H1 (cell line): ENCODE results near the gene WDFY3. TPM values are rescaled to one million over a fixed set of nuclear protein-coding genes. Genes with fewer than 3 reads are reported as not detected.

Source experiments
- CTCF ChIA-PET: fragments of 300-600 bp; sonication (Branson Sonifier 250); formaldehyde crosslinking; loops from one replicate; lab custom pipeline; 2021; ENCODE audit not compliant: partially characterized antibody; lab: Charles Lee
- POLR2A ChIA-PET: fragments of 300-600 bp; sonication (Branson Sonifier 250); formaldehyde crosslinking; loops from one replicate; lab custom pipeline; 2021; ENCODE audit warnings: inconsistent platforms; ENCODE audit not compliant: partially characterized antibody; lab: Charles Lee
- DNase-seq, 2 experiments: peaks; one replicate each; pipeline versions ENCODE4 v3.0.0 to v3.0.0-alpha.2; 2010 to 2022; ENCODE audit warnings: low spot score in 2 of 2, low read depth in 1 of 2, mixed read lengths in 1 of 2
- FAIRE-seq: peaks from 2 replicates; lab custom pipeline; 2011; peaks lifted over from hg19 to GRCh38; lab: Jason Lieb, UNC
- H2AFZ ChIP-seq: 2 replicates; pipeline ENCODE4 v1.8.1; 2012; ENCODE audit warnings: low read length, inconsistent platforms
- H2AK5ac ChIP-seq: 2 replicates; pipeline ENCODE4 v1.6.1; 2013; ENCODE audit warnings: low read depth, low read length
- H2BK120ac ChIP-seq: replicated peaks from 2 replicates; pipeline ENCODE3; 2013; ENCODE audit warnings: low read depth, low read length, inconsistent platforms
- H2BK12ac ChIP-seq: 2 replicates; pipeline ENCODE4 v1.6.1; 2013; ENCODE audit warnings: low read depth, low read length
- H2BK15ac ChIP-seq: 2 replicates; pipeline ENCODE4 v1.6.1; 2013; ENCODE audit warnings: low read length
- H2BK20ac ChIP-seq: 2 replicates; pipeline ENCODE4 v1.6.1; 2013; ENCODE audit warnings: low read length
- H2BK5ac ChIP-seq: 2 replicates; pipeline ENCODE4 v1.6.1; 2013; ENCODE audit warnings: low read depth, low read length
- H3K14ac ChIP-seq: 2 replicates; pipeline ENCODE4 v1.6.1; 2013; ENCODE audit warnings: inconsistent platforms; ENCODE audit not compliant: insufficient read length
- H3K18ac ChIP-seq: 2 replicates; pipeline ENCODE4 v1.6.1; 2013; ENCODE audit warnings: low read length; ENCODE audit errors: extremely low read depth
- H3K23ac ChIP-seq: 2 replicates; pipeline ENCODE4 v1.6.1; 2013; ENCODE audit warnings: inconsistent platforms; ENCODE audit not compliant: insufficient read length
- H3K23me2 ChIP-seq: 2 replicates; pipeline ENCODE4 v1.6.1; 2013; ENCODE audit warnings: low read depth, low read length
- H3K27ac ChIP-seq: 2 replicates; pipeline ENCODE4 v1.6.1; 2011; ENCODE audit warnings: low read depth, low read length, inconsistent platforms
- H3K27me3 ChIP-seq, 4 experiments: replicated peaks in 1 of 4; 1 replicate in 1 of 4; 2 replicates in 3 of 4; pipeline versions ENCODE4 v1.6.1 to v1.8.1; 2011 to 2013; ENCODE audit warnings: low read length in 3 of 4, mild to moderate bottlenecking in 3 of 4, inconsistent platforms in 2 of 4, mixed read lengths in 2 of 4, moderate library complexity in 1 of 4; ENCODE audit not compliant: control insufficient read depth in 3 of 4, insufficient read depth in 3 of 4; ENCODE audit errors: extremely low read depth in 1 of 4
- H3K36me3 ChIP-seq, 4 experiments: 2 replicates each; pipeline versions ENCODE4 v1.6.1 to v1.8.1; 2011 to 2013; ENCODE audit warnings: mild to moderate bottlenecking in 4 of 4, low read length in 3 of 4, moderate library complexity in 2 of 4, control low read depth in 1 of 4, inconsistent platforms in 1 of 4; ENCODE audit not compliant: insufficient read depth in 4 of 4, control insufficient read depth in 2 of 4
- H3K4ac ChIP-seq: replicated peaks from 2 replicates; pipeline ENCODE3; 2013; ENCODE audit warnings: low read length, low read depth, mixed read lengths, inconsistent platforms; ENCODE audit not compliant: insufficient read length
- H3K4me1 ChIP-seq, 4 experiments: replicated peaks in 1 of 4; 1 replicate in 1 of 4; 2 replicates in 3 of 4; pipeline versions ENCODE4 v1.6.1 to v1.8.1; 2011 to 2013; ENCODE audit warnings: low read length in 3 of 4, inconsistent platforms in 2 of 4, mixed read lengths in 1 of 4; ENCODE audit not compliant: insufficient read depth in 4 of 4, control insufficient read depth in 3 of 4
- H3K4me2 ChIP-seq, 2 experiments: 2 replicates each; pipeline versions ENCODE4 v1.6.1 to v1.8.1; 2011 to 2013; ENCODE audit warnings: low read depth in 2 of 2, low read length in 2 of 2, control low read depth in 1 of 2, inconsistent platforms in 1 of 2, mild to moderate bottlenecking in 1 of 2; ENCODE audit not compliant: insufficient read depth in 1 of 2
- H3K4me3 ChIP-seq, 4 experiments: fragments of 200-600, 300-600 bp in 1 of 4; sonication (generic), shearing (Covaris generic), sonication (Bioruptor Twin) in 1 of 4; 2 replicates each; pipeline versions ENCODE4 v1.5.1 to v1.8.1; 2011 to 2016; ENCODE audit warnings: low read length in 4 of 4, low read depth in 3 of 4, control low read depth in 2 of 4, inconsistent platforms in 2 of 4, mild to moderate bottlenecking in 2 of 4, mixed read lengths in 1 of 4, moderate library complexity in 1 of 4; ENCODE audit not compliant: insufficient read depth in 2 of 4; ENCODE audit errors: extremely low read depth in 1 of 4
- H3K56ac ChIP-seq: replicated peaks from 2 replicates; pipeline ENCODE3; 2013; ENCODE audit warnings: low read depth, mild to moderate bottlenecking, mixed read lengths, low read length, inconsistent platforms; ENCODE audit not compliant: insufficient read length
- H3K79me1 ChIP-seq: 2 replicates; pipeline ENCODE4 v1.6.1; 2013; ENCODE audit warnings: low read depth, low read length, control low read depth
- H3K79me2 ChIP-seq, 2 experiments: 2 replicates each; pipeline versions ENCODE4 v1.6.1 to v1.8.1; 2012 to 2013; ENCODE audit warnings: low read length in 2 of 2, mild to moderate bottlenecking in 2 of 2, inconsistent platforms in 1 of 2; ENCODE audit not compliant: insufficient read depth in 2 of 2, control insufficient read depth in 1 of 2
- H3K9ac ChIP-seq, 4 experiments: replicated peaks in 1 of 4; 1 replicate in 1 of 4; 2 replicates in 3 of 4; pipeline versions ENCODE4 v1.6.1 to v1.8.1; 2011 to 2013; ENCODE audit warnings: low read depth in 3 of 4, low read length in 3 of 4, control low read depth in 2 of 4, mild to moderate bottlenecking in 2 of 4, moderate library complexity in 2 of 4, inconsistent platforms in 1 of 4; ENCODE audit errors: extremely low read depth in 1 of 4
- H3K9me3 ChIP-seq, 2 experiments: 2 replicates each; pipeline versions ENCODE4 v1.6.1 to v1.8.1; 2012 to 2013; ENCODE audit warnings: mild to moderate bottlenecking in 2 of 2, moderate library complexity in 2 of 2, control low read depth in 1 of 2, inconsistent platforms in 1 of 2, low read depth in 1 of 2, low read length in 1 of 2, mixed read lengths in 1 of 2; ENCODE audit not compliant: insufficient read depth in 2 of 2
- H4K20me1 ChIP-seq, 2 experiments: replicated peaks in 1 of 2; 2 replicates each; pipeline versions ENCODE3 to v1.8.1; 2011 to 2013; ENCODE audit warnings: inconsistent platforms in 2 of 2, low read length in 2 of 2, mild to moderate bottlenecking in 1 of 2; ENCODE audit not compliant: insufficient read depth in 2 of 2, control insufficient read depth in 1 of 2
- H4K5ac ChIP-seq: 2 replicates; pipeline ENCODE4 v1.6.1; 2013; ENCODE audit warnings: low read length, low read depth, mixed read lengths, inconsistent platforms; ENCODE audit not compliant: insufficient read length
- H4K8ac ChIP-seq: 2 replicates; pipeline ENCODE4 v1.8.0; 2013; ENCODE audit warnings: mild to moderate bottlenecking, moderate library complexity, low read length, inconsistent platforms; ENCODE audit not compliant: insufficient read depth; ENCODE audit errors: extremely low read depth
- H4K91ac ChIP-seq: replicated peaks from 2 replicates; pipeline ENCODE3; 2013; ENCODE audit warnings: low read length, mixed read lengths, inconsistent platforms; ENCODE audit not compliant: insufficient read length
- BCL11A ChIP-seq, 2 experiments: IDR thresholded peaks; one replicate each; pipeline ENCODE4 v1.6.1; 2011; ENCODE audit warnings: low read depth in 2 of 2, low read length in 2 of 2, mild to moderate bottlenecking in 2 of 2
- FOSL1 ChIP-seq: IDR thresholded peaks from 2 replicates; pipeline ENCODE4 v1.6.1; 2011; ENCODE audit warnings: mild to moderate bottlenecking, low read depth, low read length, moderate library complexity; ENCODE audit not compliant: insufficient read depth
- MAFK ChIP-seq: IDR thresholded peaks from 2 replicates; pipeline ENCODE4 v1.6.1; 2012; ENCODE audit warnings: low read depth, mild to moderate bottlenecking, improper control_type of control experiment, low read length
- MAX ChIP-seq: IDR thresholded peaks from 2 replicates; pipeline ENCODE4 v1.6.1; 2012; ENCODE audit warnings: inconsistent platforms
- POU5F1 ChIP-seq: IDR thresholded peaks from 2 replicates; pipeline ENCODE4 v1.6.1; 2011; ENCODE audit warnings: low read depth, mild to moderate bottlenecking, low read length, moderate library complexity
- RBBP5 ChIP-seq: IDR thresholded peaks from 2 replicates; pipeline ENCODE4 v1.7.1; 2012; ENCODE audit warnings: low read depth, mild to moderate bottlenecking, inconsistent platforms, low read length, moderate library complexity, borderline replicate concordance
- SP1 ChIP-seq: IDR thresholded peaks from 2 replicates; pipeline ENCODE4 v1.6.1; 2011; ENCODE audit warnings: low read depth, low read length
- SP4 ChIP-seq: IDR thresholded peaks from 2 replicates; pipeline ENCODE4 v1.6.1; 2012; ENCODE audit warnings: low read length, inconsistent platforms
- TAF7 ChIP-seq: optimal IDR thresholded peaks from 2 replicates; pipeline ENCODE3; 2011; ENCODE audit warnings: low read depth, mild to moderate bottlenecking, inconsistent platforms, low read length, moderate library complexity, borderline replicate concordance
- TBP ChIP-seq: IDR thresholded peaks from 2 replicates; pipeline ENCODE4 v1.6.1; 2011; ENCODE audit warnings: low read depth, low read length, improper control_type of control experiment
- TCF12 ChIP-seq: IDR thresholded peaks from 2 replicates; pipeline ENCODE4 v1.6.1; 2011; ENCODE audit warnings: low read depth, mild to moderate bottlenecking, low read length
- USF2 ChIP-seq: IDR thresholded peaks from 2 replicates; pipeline ENCODE4 v1.6.1; 2011; ENCODE audit warnings: low read length, improper control_type of control experiment
- WGBS, 2 experiments: shearing (Covaris generic) in 1 of 2; methylation state at CpG; one replicate each; pipeline versions ENCODE4 v1.1.6 to v1.1.7; 2013 to 2015; ENCODE audit warnings: low lambda C conversion rate in 2 of 2, mixed read lengths in 2 of 2, inconsistent platforms in 1 of 2, low coverage in 1 of 2, missing lambda C conversion rate in 1 of 2; ENCODE audit not compliant: insufficient replicate concordance in 2 of 2, insufficient coverage in 1 of 2, insufficient read length in 1 of 2; ENCODE audit errors: extremely low coverage in 1 of 2, missing lambda C conversion rate in 1 of 2; 5-methylcytosine and 5-hydroxymethylcytosine counted together
- polyA plus RNA-seq, 7 experiments: library from polyadenylated mRNA; depleted of rRNA in 3 of 7; stranded (reverse) in 5 of 7; unstranded in 2 of 7; fragments of >200 nt in 5 of 7; fragments of 200-250 nt in 2 of 7; gene quantifications; 1 replicate in 5 of 7; 2 replicates in 1 of 7; 4 replicates in 1 of 7; pipeline versions ENCODE4 v1.2.1 to v1.2.3, GENCODE V29; 2011 to 2013; ENCODE audit warnings: missing spikeins in 2 of 7, mixed read lengths in 2 of 7
- total RNA-seq: library from RNA; stranded (reverse); fragmentation: NEBNext Ultra II Directional; extraction: Animal tissue kit (Norgen Biotek cat#: 25700); gene quantifications from 2 replicates; pipeline ENCODE4 v1.2.1, GENCODE V29; 2021

WDFY3 gene
- total and polyA plus RNA-seq, 2 of the 8 experiments (the other 6 are each of a cell fraction or from before 2014, with no cell fraction given) = 25.6 to 62.4 TPM

- 94% methylated on average over 4 of the region's 4 CpGs; no CpG with 5 or more reads in 1 of the 2 experiments for WGBS, 2 experiments
- POLR2A ChIA-PET = interaction anchor here (0.6 kb wide), 1 partner anchor 52 kb away, joined by 3 read pairs; no protein-coding TSS in a partner anchor
- H4K5ac ChIP-seq = no peak overlapping the region
Measured at GRCh38 chr4:84875636-84876371, 90.7 kb downstream of the WDFY3 start.

More at GRCh38 chr4:84875636-84876371, 90.7 kb downstream of the WDFY3 start:
- H3K36me3 ChIP-seq = no peaks in the 10 kb centered on the region
- H2BK15ac ChIP-seq = no peak overlapping the region
- no peak overlapping the region for H3K14ac ChIP-seq
- H3K56ac ChIP-seq = no peak overlapping the region
- no peak overlapping the region for H3K4me3 ChIP-seq
- CTCF ChIA-PET = interaction anchor here (1.3 to 2.0 kb wide), 2 partner anchors 10 to 96 kb away, joined by 3 to 6 read pairs; no protein-coding TSS in a partner anchor
- H3K23ac ChIP-seq = no peak overlapping the region
- H3K9ac ChIP-seq = no peak overlapping the region
- H2BK12ac ChIP-seq = no peak overlapping the region
- no peaks in the 10 kb centered on the region for H3K23me2 ChIP-seq
- no peak overlapping the region for H2AFZ ChIP-seq
- FAIRE-seq (no peak), DNase-seq (no peak)
- no peak overlapping the region for H3K27ac ChIP-seq
- H4K91ac ChIP-seq = no peak overlapping the region
- H3K79me1 ChIP-seq = 0 out of 2 replicates have a peak, but pooled peaks cover 2% of the 10 kb centered on the region
- no peak overlapping the region for H3K4ac ChIP-seq
- H3K4me1 ChIP-seq = peaks cover 0 to 6% (median 3%) of the 10 kb centered on the region in 4 experiments; a peak in 4 of 7 replicates
- H2AK5ac ChIP-seq = no peak overlapping the region
- H3K27me3 ChIP-seq = no peaks in the 10 kb centered on the region
- H3K9me3 ChIP-seq = no peaks in the 10 kb centered on the region
- H2BK20ac ChIP-seq = no peak overlapping the region
- H3K4me2 ChIP-seq = no peak overlapping the region
- no peak overlapping the region for H2BK5ac ChIP-seq
- no peak for TF ChIP-seq MAFK
- no peak for TF ChIP-seq SP4
- TF ChIP-seq FOSL1 = no peak
- TF ChIP-seq POU5F1 = no peak
- no peak for TF ChIP-seq RBBP5
- TF ChIP-seq TCF12 = no peak
- no peak for TF ChIP-seq TAF7
- TF ChIP-seq MAX = no peak
- no peak for TF ChIP-seq USF2
- no peak for TF ChIP-seq BCL11A (IDR thresholded peaks at IDR 0.05; ENCODE audit: low read depth in 2 of 2, low read length in 2 of 2)
- TF ChIP-seq SP1 = no peak
- no peak for TF ChIP-seq TBP
- H2BK120ac ChIP-seq = no peak overlapping the region
- H3K18ac ChIP-seq = no peak overlapping the region
- H4K8ac ChIP-seq = no peak overlapping the region
- H4K20me1 ChIP-seq = no peaks in the 10 kb centered on the region
- H3K79me2 ChIP-seq = peaks cover 0 to 15% of the 10 kb centered on the region in 2 experiments; a peak in 2 of 4 replicates
